Measurements from ENCODE around the gene MLX.

MLX gene

DNA sequence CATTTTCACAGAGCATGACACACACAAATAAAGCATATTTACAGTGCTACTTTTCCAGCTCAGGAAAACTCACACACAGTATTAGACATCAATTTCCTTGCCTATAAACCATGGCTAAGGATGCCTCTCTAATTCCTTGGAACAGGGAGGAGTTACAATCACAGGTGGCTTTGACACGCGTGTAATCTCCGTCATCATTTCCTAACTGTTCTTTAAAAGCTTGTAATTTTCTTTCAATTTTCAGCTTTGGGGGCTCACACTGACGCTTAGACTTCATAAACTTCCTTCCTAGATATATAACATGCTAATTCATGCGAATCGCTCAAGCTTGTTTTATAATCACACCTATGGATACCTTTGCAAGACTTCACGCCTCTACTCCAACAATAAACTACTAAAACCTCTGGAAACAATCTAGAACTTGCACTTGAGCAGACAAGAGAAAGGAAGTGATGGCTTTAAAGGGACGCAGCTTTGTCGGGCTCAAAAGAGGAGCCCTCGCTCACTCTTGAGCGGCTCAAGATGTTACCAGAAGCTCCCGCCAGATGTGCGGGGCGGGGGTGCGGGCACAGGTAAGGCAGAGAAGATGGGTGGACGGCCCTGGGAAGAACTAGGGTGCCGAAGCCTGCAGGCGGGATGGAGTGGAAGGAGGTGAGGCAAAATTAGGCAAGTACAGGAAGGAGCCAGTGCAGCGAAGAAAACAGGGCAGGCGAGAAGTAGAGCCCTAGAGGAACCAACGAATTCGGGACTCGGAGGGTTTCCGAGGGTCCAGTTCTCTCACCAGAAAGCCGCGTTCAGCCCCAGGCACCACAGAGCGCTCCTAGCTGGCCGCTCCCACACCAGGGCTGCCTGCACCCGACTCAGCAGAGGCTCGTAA lies 41.6 kb downstream of the MLX start:
- TF ChIP-seq GATA3 (IDR thresholded peaks at IDR 0.05; ENCODE audit: low read depth, low read length) (no peak), GATA2 (IDR thresholded peaks at IDR 0.05; ENCODE audit: low read depth, low read length) (no peak)

- no peak for TF ChIP-seq GATA2 (IDR thresholded peaks at IDR 0.05; ENCODE audit: low read depth, low read length)
- TF ChIP-seq GATA3 (IDR thresholded peaks at IDR 0.05; ENCODE audit: low read depth, low read length): no peak
These were observed 42.4 kb downstream of the MLX start, which contains the start of the genes RETREG3 and TUBG1 for GRCh38 chr17:42609182-42609813. RETREG3 (minus strand) TSS chr17:42609374; CDS start chr17:42609324, 50 bp downstream. TUBG1 (plus strand) TSS chr17:42609683; CDS start chr17:42609738, 55 bp downstream.

- TF ChIP-seq GATA3 (IDR thresholded peaks at IDR 0.05; ENCODE audit: low read depth, low read length) (no peak), GATA2 (IDR thresholded peaks at IDR 0.05; ENCODE audit: low read depth, low read length) (no peak)
These were observed 45.1 kb downstream of the MLX start for GRCh38 chr17:42612013-42612412.

GRCh38 chr17:42613699-42614295 lies 46.9 kb downstream of the MLX start:
- TF ChIP-seq GATA3 (IDR thresholded peaks at IDR 0.05; ENCODE audit: low read depth, low read length): no peak
- TF ChIP-seq GATA2 (IDR thresholded peaks at IDR 0.05; ENCODE audit: low read depth, low read length): no peak

DNA sequence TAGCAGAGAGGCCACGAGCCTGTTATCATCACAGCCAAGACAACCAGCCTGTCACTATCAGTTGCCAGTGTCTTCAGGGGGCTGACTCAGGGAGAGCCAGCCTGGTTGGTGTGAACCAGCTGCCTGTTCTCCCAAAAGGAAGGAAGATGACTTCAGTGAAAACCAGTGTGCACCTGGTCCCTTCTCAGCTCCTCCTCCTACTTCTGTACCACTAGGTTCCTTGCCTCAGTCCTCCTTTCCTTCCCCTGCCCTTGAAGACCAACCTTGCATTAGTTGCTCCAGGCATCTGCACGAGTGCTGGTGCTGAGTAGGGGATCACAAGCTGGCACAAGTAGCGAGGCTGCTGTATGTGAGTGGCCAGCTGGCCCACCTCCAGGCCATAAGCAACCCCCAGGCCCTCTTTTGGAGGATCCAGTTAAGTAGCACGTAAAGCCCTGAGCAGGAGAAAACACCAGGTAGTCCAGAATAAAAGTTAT lies 51.1 kb downstream of the MLX start:
- TF ChIP-seq GATA3 (IDR thresholded peaks at IDR 0.05; ENCODE audit: low read depth, low read length) (no peak), GATA2 (IDR thresholded peaks at IDR 0.05; ENCODE audit: low read depth, low read length) (no peak)

DNA sequence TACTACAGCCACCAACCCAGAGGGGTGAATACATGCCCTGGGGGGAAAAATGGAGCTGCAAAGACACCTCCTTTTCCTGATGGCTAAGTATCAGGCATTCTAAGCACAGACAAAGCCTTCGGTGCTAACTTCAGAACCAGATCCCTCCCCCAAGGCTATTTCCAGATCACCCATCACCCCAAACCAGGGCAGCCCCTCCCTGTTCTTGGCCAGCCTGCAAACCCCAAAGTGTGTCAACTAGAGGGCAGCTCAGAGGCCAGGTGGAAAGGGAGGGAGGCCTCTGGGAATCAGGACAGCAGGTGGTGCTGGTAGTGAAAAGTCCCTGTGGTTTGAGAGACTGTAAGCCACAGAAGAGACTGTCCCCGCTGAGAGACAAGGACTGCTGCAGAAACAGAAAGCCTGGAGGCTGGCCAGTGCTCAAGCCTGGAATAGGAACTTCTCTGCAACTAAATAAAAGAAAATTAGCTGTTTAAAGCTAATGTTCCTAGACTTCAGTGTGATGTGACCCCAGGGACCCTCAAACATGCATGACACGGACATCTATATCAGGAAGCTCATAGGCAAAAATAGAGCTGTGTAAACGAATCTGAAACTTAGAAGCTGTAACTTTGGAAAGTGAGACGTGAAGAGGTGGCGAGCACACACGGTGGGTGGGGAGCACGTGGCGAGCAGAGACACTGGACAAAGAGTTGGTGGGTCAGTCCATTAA lies 51.7 kb downstream of the MLX start:
- TF ChIP-seq GATA3 (IDR thresholded peaks at IDR 0.05; ENCODE audit: low read depth, low read length): no peak
- TF ChIP-seq GATA2 (IDR thresholded peaks at IDR 0.05; ENCODE audit: low read depth, low read length): no peak
